Neural progenitor cell (in vitro differentiated cells): ENCODE measurements around the gene C5AR1.

Experiments
- EZH2 ChIP-seq: fragments of 200-600 bp; sonication (generic); IDR thresholded peaks from 2 replicates; pipeline ENCODE4 v1.6.1; 2017; ENCODE audit warnings: antibody characterized with exemption, mild to moderate bottlenecking, moderate library complexity
- EZH2phosphoT487 ChIP-seq: fragments of 200-600 bp; sonication (generic); IDR thresholded peaks from 2 replicates; pipeline ENCODE4 v1.6.1; 2017; ENCODE audit warnings: antibody characterized with exemption
- TF ChIP-seq, protein P1 (sequence below): fragments of 200-600 bp; sonication (generic); IDR thresholded peaks from 2 replicates; pipeline ENCODE4 v1.5.1; 2017; ENCODE audit warnings: antibody characterized with exemption, mild to moderate bottlenecking

DNA sequence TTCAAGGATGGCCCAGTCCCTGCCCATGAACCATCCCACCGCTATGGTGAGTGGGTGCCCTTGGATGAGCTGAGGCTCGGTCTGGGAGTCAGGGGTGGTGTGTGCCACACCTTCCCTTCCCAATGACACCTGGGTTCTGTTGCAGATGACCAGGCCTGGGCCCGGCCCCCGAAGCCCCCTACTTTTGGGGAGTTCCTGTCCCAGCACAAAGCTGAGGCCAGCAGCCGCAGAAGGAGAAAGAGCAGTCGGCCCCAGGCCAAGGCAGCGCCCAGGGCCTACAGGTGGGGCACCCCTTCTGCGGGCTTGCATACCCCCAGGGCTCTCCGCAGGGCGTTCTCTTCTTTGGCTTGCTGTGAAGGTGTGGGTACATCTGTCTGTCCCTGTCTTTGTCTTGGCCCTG, 39.3 kb upstream of the C5AR1 start:
- TF ChIP-seq, protein P1, sequence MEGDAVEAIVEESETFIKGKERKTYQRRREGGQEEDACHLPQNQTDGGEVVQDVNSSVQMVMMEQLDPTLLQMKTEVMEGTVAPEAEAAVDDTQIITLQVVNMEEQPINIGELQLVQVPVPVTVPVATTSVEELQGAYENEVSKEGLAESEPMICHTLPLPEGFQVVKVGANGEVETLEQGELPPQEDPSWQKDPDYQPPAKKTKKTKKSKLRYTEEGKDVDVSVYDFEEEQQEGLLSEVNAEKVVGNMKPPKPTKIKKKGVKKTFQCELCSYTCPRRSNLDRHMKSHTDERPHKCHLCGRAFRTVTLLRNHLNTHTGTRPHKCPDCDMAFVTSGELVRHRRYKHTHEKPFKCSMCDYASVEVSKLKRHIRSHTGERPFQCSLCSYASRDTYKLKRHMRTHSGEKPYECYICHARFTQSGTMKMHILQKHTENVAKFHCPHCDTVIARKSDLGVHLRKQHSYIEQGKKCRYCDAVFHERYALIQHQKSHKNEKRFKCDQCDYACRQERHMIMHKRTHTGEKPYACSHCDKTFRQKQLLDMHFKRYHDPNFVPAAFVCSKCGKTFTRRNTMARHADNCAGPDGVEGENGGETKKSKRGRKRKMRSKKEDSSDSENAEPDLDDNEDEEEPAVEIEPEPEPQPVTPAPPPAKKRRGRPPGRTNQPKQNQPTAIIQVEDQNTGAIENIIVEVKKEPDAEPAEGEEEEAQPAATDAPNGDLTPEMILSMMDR = no peak
- no peak for TF ChIP-seq EZH2phosphoT487
- TF ChIP-seq EZH2 = no peak
